SIG-M5 treated with dmso at 0.1 percent for 504 hours (cell line): ENCODE data around the gene EXOC6B.

ENCODE experiments used
- DNase-seq: peaks from one replicate; lab custom pipeline; 2025; ENCODE audit not compliant: unreplicated experiment; lab: John Stamatoyannopoulos, UW

The EXOC6B gene

DNA sequence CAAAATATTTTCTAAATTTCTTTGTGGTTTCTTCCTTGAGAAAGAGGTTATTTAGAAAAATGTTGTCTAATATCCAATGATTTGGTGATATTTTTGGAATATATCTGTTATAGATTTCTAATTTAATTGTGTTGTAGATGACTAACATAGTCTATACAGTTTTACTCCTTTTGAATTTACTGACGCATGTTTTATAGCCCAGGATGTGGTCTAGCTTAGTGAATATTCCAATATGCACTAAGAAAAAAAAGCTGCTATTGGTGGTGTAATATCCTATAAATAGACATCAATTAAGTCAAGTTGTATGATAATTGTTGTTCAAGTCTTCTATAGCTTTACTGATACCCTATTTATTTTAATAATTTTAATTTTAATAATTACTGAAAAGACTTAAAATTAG, 437.6 kb downstream of the EXOC6B start:
- no peak for DNase-seq

DNA sequence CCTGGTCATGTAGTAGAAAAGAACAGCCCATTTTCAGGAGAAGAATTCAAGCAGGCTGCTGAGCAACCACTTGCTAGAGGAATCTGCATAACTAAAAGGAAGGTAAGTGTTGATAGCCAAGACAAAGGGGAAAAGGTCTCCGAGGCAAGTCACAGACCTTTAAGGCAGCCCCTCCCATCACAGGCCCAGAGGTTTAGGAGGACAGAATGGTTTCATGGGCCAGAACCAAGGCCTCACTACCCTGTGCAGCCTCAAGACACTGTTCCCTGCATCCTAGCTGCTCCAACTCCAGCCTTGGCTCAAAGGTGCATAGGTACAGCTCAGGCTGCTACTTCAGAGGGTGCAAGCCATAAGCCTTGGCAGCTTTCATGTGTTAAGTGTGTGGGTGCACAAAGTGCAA, 439.5 kb downstream of the EXOC6B start:
- no peak for DNase-seq

DNA sequence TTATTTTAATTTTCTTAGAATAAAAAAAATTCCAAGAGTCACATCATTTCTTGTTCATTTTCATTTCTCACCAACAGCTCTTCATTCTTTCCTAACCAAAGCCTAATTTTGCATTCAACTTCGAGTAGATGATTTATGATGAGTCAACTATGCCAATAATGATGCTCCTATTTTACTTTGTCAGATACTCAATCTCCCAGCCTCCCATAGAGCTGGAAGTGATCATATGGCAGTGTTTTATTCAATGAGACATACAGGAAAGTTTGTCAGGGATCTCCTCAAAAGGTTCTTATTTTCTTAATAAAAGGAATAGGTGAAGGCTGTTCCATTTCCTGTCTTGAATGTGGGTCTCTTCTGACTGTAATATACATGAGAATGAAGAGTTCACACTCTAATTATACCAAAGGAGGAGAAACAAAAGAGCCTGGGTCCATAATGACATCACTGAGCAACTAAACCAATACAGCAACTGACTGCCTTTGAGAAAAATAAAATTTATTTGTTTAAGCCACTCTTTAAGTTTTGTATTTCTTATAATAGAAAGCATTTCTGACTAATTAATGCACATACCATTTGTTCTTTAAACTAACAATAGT, 447.0 kb downstream of the EXOC6B start:
- DNase-seq: no peak

DNA sequence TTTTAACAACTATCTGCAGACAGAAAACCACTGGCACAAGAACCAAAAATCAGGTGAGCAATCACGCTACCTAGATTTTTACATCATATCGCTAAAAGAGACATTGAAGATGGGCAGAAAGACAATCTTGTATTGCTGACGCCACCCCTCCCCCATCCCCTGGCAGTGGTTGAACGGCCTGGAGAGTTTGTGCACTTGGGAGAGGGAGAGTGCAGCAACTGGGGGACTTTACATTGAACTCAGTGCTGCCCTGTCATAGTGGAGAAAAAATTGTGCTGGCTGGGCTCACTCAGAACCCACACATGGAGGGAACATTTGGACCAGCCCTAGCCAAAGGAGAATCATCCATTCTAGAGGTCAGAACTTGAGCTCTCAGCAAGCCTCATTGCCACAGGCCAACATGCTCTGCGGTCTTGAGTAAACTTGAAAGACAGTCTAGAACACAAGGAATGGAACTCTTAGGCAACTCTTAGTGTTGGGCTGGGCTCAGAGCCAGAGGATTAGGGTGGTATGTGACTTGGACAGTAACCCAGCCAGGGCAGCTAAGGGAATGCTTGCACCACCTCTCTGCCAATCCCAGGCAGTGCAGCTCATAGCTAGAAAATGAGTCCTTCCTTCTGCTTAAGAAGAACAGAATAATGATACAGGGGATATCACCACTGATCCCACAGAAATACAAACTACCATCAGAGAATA, 458.2 kb downstream of the EXOC6B start:
- DNase-seq: peak; percentile 43

DNA sequence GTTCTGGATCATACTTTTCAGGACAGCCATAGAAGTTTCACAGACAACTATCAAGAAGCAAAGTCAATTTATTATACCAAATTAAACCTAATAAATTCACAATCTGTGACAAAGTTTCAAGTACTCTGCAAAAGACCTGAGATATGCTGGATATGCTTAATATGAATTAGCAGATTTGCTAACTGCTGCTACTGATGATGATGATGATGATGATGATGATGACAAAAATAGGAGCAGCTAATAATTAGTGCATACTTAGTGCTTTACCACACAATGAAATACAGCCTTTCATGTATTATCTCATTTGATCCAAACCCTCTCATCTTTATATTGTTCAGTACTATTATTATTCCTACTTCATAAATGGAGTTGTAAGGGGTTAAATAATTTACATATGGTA, 462.4 kb downstream of the EXOC6B start:
- no peak for DNase-seq

DNA sequence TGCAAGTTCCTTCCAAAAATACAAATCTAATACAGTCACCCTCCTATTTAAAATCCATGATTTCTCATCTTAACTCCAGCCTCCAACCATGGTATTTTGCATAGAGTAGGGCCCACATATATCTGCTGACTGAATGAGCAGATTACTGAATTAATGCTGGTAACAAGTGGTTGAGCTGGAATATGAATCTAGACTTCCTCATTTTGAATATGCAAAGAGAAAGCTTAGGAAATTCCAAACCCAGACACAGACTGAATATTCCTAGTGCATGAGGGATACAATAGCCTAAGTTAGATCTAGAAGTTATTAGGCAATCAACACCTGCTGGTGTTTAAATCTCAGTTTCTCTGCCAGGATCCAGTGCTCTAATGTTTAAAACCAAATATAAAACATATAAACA, 463.1 kb downstream of the EXOC6B start:
- no peak for DNase-seq

DNA sequence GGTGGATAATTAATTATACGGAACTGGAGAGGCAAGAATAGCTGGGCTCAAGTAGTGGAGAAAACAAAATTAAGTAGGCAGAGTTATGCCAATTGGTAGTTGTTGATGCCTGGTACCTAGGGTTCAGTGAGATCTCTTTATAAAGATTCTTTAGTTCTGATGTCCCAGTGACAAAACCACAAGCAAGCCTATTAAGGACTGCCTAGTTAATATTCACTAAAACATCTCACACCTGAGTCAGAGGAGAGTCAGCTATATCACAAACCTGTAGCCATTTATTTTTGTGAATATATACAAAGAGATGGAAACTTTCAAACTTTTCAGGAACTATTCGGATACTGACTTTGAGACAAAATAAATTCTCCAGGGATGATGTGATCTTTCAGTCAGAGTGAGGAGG, 464.3 kb downstream of the EXOC6B start:
- DNase-seq: no peak

DNA sequence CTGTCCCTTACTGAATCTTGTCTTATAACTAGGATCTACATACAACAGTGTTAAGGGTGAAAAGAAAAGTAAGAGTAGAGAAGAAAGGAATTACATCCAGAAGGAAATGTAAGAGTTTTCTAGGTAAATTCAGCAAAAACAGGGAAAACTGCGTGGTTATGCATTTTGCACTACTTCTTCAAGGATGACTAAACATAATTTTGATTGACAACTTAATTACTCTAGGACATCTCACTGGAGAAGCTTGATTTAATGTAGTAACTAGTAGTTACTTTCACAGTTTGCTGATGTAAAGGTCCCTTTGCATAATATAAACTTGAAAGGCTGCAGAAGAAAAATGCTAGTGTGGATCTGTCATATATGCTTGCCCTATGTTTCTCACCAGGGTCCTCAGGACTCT, 464.8 kb downstream of the EXOC6B start:
- DNase-seq: no peak

DNA sequence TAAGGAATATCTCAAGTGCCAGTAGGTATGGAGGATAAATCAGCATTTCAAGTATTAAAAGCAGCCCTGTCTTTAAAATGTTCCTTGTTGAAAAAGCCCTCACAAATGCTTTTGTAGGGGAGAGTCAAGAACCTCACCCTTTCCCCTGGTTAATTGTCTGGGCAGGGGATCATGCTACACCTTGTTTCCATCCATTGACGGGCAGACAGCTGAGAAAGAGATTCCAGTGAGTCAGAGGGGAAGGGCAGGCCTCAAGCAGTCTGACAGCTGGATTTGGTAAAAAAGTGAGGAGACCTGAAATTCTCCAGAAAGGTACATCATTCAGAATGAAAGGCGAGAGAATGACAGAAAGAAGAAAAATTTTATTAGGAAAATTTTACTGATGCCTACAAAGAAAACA, 475.0 kb downstream of the EXOC6B start:
- no peak for DNase-seq

DNA sequence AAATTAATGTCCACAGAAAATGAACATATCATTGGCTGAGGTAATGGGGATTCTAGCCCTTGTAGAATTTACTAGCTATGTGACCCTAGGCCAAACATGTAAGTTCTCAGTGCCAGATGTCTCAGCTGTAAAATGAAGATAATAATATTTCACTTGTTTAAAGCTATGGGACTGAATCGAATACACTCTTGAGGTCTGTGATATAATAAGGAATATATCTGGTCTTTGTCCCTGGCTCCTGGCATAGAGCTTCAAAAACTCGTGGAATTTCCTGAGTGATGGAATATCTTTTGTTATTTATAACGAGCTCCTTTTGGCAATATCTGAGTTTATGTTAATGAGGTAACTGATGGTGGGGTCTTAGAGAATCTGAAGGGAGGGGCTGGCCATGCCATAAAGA, 476.8 kb downstream of the EXOC6B start:
- no peak for DNase-seq

DNA sequence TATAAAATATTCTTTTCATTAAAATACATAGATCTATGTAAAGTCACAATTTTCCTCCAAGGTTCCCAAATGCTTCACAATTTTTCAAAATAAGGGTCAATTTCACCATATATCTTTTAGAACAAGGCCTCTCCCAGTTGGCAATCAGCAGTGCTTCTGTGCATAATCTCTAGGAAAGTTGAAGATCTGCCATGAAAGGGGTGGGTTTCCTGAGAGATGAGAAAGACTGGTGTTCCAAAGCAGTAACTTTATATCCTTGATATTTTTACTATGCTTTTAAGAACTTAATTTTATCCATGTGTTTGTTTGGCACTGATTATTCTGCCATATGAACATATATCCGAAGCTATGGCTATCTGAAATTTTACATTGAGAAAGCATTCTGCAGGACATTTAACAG, 478.8 kb downstream of the EXOC6B start:
- no peak for DNase-seq

DNA sequence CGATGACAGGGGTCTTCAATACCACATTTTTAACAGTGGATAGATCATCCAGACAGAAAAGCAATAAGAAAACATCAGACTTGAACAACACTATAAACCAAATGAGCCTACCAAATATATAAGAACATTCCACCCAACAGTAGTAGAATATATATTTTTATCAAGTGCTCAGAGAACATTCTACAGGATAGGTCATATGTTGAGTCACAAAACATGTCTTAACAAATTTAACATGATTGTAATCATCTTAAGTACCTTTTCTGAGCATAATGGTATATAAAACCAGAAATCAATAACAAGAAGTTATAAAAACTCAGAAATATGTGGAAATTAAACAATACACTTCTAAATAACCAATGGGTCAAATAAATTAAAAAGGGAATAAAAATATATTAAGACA, 484.2 kb downstream of the EXOC6B start:
- DNase-seq: no peak

DNA sequence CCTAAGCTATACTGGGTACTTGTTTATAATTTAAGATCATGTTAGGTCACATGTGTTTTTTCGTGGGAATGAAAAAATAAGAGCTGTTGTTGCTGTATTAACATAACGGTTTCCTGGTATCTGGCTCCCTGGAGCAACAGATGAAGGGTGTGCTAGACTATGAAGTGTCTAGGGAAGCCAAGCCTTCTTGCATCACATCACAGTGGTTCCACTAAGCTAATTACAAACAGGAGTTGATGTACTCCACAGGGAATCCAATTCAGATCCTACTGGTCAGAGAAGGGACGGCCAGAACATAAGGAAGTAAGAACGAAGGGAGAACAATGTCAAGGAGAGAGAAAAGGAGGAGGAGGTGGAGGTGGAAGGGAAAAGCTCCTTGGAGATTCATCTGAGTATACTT, 485.2 kb downstream of the EXOC6B start:
- no peak for DNase-seq

DNA sequence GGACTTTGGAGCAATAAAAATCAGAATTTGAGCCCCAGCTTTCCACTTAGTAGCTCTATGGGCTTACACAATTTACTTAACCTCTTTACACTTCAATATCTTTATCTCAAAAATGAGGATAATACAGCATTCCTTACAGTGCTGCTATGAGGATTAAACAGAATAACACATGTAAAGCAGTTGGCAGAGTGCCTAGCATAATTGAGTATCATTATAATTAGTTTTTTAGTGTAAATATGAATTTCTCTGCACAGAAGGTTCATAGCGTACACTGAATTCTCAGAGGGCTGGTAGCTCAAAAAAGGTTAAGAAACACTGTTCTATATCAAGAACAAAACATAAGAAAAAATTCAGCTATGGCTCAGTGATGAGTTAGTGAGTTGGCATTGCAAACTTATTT, 487.8 kb downstream of the EXOC6B start:
- DNase-seq: no peak

DNA sequence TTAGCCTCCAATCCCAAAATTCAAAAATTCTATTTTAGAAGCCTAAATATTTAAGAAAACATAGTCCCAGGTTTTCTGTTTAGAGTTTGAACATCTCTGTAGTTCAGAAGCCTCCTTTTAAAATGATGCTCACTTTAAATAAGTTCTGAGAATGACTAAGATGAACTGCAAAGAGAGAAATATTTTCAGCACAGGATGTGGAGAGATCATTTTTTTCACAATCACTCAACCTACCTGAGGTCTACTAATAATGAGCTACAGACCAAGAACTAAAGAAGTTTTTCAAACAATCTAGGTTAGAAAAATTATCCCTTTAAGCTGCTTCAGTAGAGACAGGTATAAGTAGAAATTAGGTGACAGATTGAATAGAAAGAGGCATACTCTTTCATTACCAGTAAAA, 493.1 kb downstream of the EXOC6B start:
- DNase-seq: no peak

DNA sequence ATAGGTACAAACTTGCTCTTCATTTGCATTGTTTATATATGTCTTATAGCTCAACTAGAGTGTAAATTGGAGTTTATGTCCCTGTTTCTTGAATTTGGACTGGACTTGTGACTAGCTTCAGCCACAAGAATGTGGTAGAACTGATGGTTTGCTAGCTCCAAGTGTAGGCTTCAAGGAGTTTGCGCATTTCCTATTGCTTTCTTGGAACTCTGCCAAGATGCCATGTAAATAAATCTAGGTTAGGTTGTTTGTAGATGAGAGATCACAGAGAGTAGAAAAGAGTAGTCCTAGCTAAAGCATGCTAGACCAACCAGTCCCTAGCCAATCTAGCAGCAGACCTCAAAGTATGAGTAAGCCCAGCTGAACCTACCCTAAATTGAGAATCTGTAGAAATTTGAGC, 495.2 kb downstream of the EXOC6B start:
- DNase-seq: peak; percentile 10

DNA sequence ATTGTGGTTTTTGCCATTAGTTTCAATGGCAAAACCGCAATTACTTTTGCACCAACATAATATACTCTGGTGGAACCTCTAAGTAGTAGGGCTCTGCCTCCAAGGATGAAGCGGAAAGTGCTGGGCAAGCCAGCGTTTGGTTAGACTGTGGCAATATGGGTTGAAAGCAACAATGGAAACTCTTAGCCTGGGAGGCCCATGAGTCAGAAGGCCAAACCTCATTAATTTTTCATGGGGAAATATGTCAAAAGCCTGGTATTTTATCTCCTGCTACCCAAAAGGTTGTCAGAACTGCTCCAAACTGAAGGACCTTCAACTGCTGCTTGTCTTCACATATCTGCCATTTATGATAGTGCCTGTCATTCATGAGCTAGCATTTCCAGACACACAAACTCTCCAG, 499.1 kb downstream of the EXOC6B start:
- no peak for DNase-seq

DNA sequence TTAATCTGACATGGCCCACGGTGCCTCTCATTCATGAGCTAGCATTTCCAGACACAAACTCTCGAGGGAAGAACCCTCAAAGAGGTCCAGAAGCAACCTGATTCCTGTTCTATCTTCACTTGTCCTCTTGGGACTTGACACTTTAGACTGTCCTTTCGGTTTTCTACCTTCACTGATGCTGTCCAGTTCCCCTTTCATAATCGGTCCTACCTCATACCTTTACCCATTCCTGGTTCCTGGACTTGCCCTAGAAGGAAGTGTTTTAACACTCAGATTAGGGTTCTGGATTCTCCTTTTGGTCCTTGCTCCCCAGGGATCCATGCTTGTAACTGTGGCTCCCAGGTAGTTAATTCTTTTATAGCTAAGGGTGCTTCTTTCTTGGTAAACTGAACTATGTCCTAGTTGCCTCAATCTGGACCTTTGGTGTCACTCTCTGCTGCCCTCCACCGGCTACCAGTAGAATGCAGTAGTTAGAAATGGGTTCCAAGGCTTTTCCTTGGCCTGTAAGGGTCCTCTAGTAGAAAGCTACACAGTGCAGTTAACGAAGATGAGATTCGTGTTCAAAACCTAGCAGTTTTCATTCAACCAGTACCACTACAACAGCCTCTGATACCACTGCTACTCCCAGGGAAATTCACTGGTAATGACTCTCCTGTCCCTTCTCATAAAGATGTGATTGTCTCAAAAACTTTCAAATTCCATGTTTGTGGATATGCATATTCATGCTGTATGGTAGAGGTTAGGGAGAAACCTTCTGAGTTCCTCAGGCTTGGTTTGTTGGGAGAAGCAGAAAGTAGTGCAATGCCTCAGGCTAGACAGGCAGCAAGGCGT, 500.0 kb downstream of the EXOC6B start:
- peak; percentile 19 for DNase-seq

DNA sequence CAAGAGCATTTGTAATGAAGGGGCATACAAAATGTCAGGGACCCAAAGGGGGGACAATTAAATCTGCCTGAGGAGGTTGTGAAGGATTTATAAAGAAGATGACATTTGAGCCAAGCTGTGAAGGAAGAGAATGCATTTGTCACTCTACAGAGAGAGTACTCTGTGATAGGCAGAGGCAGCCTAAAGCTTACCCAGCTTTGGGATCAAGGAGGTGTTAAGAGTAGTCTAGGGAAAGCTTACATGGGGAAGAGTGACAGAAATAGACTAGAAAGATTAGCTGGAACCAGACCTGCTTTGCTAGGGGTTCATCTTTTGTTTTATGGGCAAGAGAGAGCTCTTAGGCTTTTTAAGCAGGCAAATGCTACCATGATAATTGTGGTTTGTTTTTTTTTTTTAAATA, 509.1 kb downstream of the EXOC6B start:
- DNase-seq: no peak

DNA sequence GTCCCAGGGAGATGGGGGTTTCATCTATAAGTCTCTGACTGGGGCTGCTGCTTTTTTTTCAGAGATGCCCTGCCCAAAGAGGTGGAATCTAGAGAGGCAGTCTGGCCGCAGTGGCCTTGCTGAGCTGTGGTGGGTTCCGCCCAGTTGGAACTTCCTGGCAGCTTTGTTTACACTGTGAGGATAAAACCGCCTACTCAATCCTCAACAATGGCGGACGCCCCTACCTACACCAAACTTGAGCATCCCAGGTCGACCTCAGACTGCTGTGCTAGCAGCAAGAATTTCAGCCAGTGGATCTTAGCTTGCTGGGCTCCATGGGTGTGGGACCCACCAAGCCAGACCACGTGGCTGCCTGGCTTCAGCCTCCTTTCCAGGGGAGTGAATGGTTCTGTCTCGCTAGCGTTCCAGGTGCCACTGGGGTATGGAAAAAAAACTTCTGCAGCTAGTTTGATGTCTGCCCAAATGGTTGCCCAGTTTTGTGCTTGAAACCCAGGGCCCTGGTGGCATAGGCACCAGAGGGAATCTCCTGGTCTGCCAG, 525.6 kb downstream of the EXOC6B start:
- no peak for DNase-seq

DNA sequence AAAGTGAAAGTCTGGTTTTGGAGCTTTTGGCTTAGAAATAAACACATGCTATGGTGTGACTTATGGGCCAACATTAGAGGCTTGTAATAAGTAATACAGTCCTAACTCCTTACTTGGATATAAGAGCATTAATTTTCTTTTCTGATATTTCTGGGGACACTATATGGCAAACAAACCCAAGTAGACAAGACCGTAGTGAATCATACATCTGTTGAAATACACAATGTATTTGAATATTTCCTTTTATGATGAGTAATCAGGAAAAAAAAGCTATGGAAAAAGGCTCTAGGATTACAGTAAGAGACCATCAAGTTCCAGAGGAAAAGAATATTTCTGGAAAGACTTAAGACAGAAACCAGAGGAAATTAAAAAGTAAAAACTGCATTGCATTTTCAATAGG, 532.2 kb downstream of the EXOC6B start:
- no peak for DNase-seq

DNA sequence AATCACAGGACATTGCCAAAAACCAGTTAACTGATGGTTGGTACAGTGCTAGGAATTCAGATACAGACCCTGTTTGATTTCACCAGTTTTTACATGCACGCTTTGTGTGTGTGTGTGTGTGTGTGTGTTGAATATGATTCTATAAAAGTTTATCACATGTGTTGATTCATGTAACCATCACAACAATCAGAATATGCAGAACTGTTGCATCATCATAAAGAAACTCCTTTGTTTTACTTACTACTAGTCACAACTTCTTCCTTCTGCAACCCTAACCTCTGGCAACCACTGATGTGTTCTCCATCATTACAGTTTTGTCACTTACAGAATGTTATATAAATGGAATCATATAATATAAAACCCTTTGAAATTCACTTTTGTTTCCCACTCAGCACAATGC, 533.4 kb downstream of the EXOC6B start:
- DNase-seq: no peak
